T-cell (primary cell): ENCODE data around the gene TNFAIP2. TPM values are rescaled to one million over a fixed set of nuclear protein-coding genes. Genes with fewer than 3 reads are reported as not detected.

Experiments
- ATAC-seq, 4 experiments: fragments of 200-7000 bp in 3 of 4; fragments of 150-1000 bp in 1 of 4; cut with Tn5 transposase; replicated peaks in 1 of 4; 1 replicate in 3 of 4; 2 replicates in 1 of 4; pipeline ENCODE4 v1.10.0; 2021; ENCODE audit warnings: moderate library complexity in 3 of 4, mild to moderate bottlenecking in 2 of 4, moderate number of reproducible peaks in 1 of 4
- CTCF ChIA-PET, 2 donors: fragments of 300-600 bp; sonication (Branson Sonifier 250); formaldehyde crosslinking; loops; one replicate each; lab custom pipeline; 2022; ENCODE audit warnings: antibody characterized with exemption in 2 of 2; lab: Charles Lee
- POLR2A ChIA-PET, 2 donors: fragments of 300-600 bp; sonication (Branson Sonifier 250); formaldehyde crosslinking; loops; one replicate each; lab custom pipeline; 2022; ENCODE audit warnings: antibody characterized with exemption in 2 of 2; lab: Charles Lee
- DNase-seq, 35 experiments: peaks; one replicate each; pipeline versions ENCODE4 v3.0.0 to v3.0.0-alpha.2; 2013 to 2023
- H3K27ac ChIP-seq: one replicate; pipeline ENCODE4 v1.5.1; 2013; ENCODE audit warnings: low read length
- H3K27me3 ChIP-seq, 2 experiments: replicated peaks in 1 of 2; 1 replicate in 1 of 2; 2 replicates in 1 of 2; pipeline versions ENCODE4 v1.6.1 to v1.7.0; 2013; ENCODE audit warnings: low read length in 1 of 2, mixed read lengths in 1 of 2; ENCODE audit not compliant: control insufficient read depth in 2 of 2, insufficient read depth in 2 of 2; ENCODE audit errors: extremely low read depth in 1 of 2
- H3K36me3 ChIP-seq, 2 donors: 1 replicate in 1 of 2; 2 replicates in 1 of 2; pipeline versions ENCODE4 v1.6.1 to v1.7.0; 2013; ENCODE audit warnings: low read length in 1 of 2; ENCODE audit not compliant: control insufficient read depth in 2 of 2, insufficient read depth in 1 of 2; ENCODE audit errors: extremely low read depth in 1 of 2
- H3K4me1 ChIP-seq, 2 experiments: 1 replicate in 1 of 2; 2 replicates in 1 of 2; pipeline versions ENCODE4 v1.6.1 to v1.7.0; 2013; ENCODE audit warnings: low read length in 2 of 2, mixed read lengths in 1 of 2; ENCODE audit not compliant: insufficient read depth in 2 of 2, control insufficient read depth in 1 of 2; ENCODE audit errors: extremely low read depth in 1 of 2
- H3K4me3 ChIP-seq, 2 donors: 1 replicate in 1 of 2; 2 replicates in 1 of 2; pipeline versions ENCODE4 v1.5.1 to v1.7.0; 2013; ENCODE audit warnings: mild to moderate bottlenecking in 2 of 2, low read length in 1 of 2, moderate library complexity in 1 of 2; ENCODE audit not compliant: control insufficient read depth in 1 of 2; ENCODE audit errors: extremely low read depth in 1 of 2
- H3K9me3 ChIP-seq: 2 replicates; pipeline ENCODE4 v1.7.0; 2013
- H3K27ac Mint-ChIP-seq, 2 donors: one replicate each; pipeline ENCODE4 v1.8.0; 2020 to 2021; ENCODE audit warnings: mild to moderate bottlenecking in 2 of 2, mixed read lengths in 2 of 2
- H3K27me3 Mint-ChIP-seq, 2 donors: one replicate each; pipeline ENCODE4 v1.8.0; 2021 to 2022; ENCODE audit warnings: mixed read lengths in 2 of 2
- H3K36me3 Mint-ChIP-seq: one replicate; pipeline ENCODE4 v1.8.0; 2021; ENCODE audit warnings: mixed read lengths
- H3K4me1 Mint-ChIP-seq, 3 donors: one replicate each; pipeline ENCODE4 v1.8.0; 2020 to 2022; ENCODE audit warnings: mixed read lengths in 3 of 3, mild to moderate bottlenecking in 1 of 3
- H3K4me3 Mint-ChIP-seq, 3 donors: one replicate each; pipeline ENCODE4 v1.8.0; 2020 to 2022; ENCODE audit warnings: mild to moderate bottlenecking in 3 of 3, mixed read lengths in 3 of 3, moderate library complexity in 3 of 3
- H3K9me3 Mint-ChIP-seq, 3 donors: one replicate each; pipeline ENCODE4 v1.8.0; 2020 to 2022; ENCODE audit warnings: mixed read lengths in 3 of 3
- WGBS: methylation state at CpG from one replicate; pipeline ENCODE4 v1.1.5; 2013; ENCODE audit warnings: missing lambda C conversion rate; ENCODE audit not compliant: insufficient coverage; 5-methylcytosine and 5-hydroxymethylcytosine counted together
- total RNA-seq, 35 experiments: library from RNA in 6 of 35; stranded (reverse) in 6 of 35; fragments of 120-200 nt in 1 of 35; gene quantifications; one replicate each; pipeline versions ENCODE4 v1.2.1 to v1.2.4 and lab custom pipeline; 2013 to 2026

TNFAIP2 gene
- total RNA-seq, 5 donors from 2014 or later (not counting 1 experiment from before 2014, with no cell fraction given) = 0.93 to 2.1 (median 1.0) TPM

DNA sequence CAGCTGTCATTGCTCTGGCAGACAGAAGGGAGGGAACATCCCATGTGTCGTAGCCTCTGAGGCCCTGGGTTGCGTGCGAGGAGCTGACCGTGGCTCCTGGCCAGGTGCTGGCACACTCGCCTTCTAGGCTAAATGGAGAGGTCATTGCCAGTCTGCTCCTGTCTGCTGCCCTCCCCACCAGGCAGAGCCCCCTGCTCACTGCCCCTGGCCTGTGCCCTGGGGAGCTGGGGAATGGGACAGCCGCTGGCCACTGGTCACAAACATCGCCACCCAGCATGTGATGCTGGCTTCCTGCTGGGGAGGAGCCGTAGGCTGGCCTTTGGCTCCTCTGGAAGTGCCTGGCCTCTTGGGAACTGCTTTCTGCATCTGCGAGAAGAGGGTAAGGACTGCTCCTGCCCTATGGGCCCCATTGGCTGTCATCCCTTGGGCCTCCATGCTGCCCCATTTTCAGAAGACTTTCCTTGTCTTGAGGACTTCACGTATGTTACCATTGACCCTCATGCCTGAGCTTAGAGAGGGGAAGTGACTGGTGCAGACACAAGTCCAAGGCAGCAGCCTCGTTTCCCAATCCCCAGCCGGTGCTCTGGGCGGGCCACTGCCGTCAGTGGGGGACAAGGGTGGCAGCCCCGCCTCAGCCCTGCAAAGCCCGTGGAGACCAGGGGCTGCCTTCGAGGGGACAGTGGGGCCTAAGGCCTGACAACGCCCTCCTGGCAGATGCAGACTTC, 2.0 kb upstream of the TNFAIP2 start:
- peaks cover 21 to 28% of the 10 kb centered on the region in 2 donors for H3K27me3 Mint-ChIP-seq

DNA sequence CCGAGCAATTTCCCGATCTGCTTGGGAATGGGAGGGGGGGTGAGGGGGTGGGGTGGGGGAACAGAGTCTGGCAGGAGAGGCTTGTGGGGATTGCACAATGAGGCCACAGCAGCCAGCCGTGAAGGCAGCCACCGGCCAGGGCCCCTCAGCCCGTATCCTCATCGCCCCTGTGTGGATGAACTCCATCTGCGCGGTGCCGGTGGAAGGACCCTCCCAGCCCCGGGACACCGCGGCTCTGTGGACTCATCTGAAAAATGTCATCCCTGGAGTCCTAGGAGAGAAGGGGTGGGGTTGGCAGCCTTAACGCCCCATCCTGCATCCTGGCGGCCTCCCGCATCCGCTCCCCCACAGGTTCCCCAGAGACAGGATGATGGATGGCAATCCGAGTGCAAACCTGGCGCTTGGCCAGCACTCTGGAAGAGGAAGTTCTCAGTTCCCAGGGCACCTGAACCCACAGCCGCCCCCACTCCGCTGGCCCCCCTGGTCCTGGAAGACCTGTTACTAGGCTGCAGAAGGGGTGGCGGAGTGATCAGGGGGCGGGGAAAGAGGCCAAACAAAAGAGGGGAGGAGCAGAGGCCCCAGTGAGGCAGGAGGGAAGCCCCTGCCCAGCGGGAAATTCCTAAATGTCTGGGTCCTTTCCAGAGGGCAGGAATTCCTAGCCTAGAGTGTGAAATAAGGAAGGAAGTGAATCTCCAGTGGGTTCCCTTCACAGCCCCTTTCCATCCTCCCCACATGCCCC, 1.2 kb upstream of the TNFAIP2 start:
- Histone ChIP-seq H3K4me3 (no peak overlapping the region), H3K4me1 (peaks cover 0 to 20% of the 10 kb centered on the region in 2 experiments), H3K27me3 (peaks cover 0 to 57% of the 10 kb centered on the region in 2 experiments), H3K36me3 (no peaks in the 10 kb centered on the region), H3K9me3 (no peaks in the 10 kb centered on the region), H3K27ac (no peak overlapping the region)
- POLR2A ChIA-PET = no interaction called here
- DNase-seq (peak in 3 of 35 experiments; percentile 20 to 38 (median 20)), ATAC-seq (no peak)
- Mint-ChIP-seq H3K9me3 (no peaks in the 10 kb centered on the region), H3K27me3 (peaks cover 21 to 28% of the 10 kb centered on the region in 2 donors), H3K27ac (no peak overlapping the region), H3K4me1 (peaks cover 4 to 9% (median 6%) of the 10 kb centered on the region in 3 donors), H3K4me3 (peak overlapping the region in 2 of 3 donors; percentile 9 to 35), H3K36me3 (no peaks in the 10 kb centered on the region)
- 17% methylated on average over 12 of the region's 23 CpGs for WGBS
- CTCF ChIA-PET = no interaction called here

More for the DNA sequence above, 2.0 kb upstream of the TNFAIP2 start:
- POLR2A ChIA-PET = no interaction called here
- no peak overlapping the region for H3K27ac ChIP-seq
- no peaks in the 10 kb centered on the region for H3K9me3 ChIP-seq
- Mint-ChIP-seq H3K4me3 (peak overlapping the region in 1 of 3 donors; percentile 35), H3K9me3 (no peaks in the 10 kb centered on the region), H3K4me1 (peaks cover 4 to 9% (median 6%) of the 10 kb centered on the region in 3 donors), H3K36me3 (no peaks in the 10 kb centered on the region), H3K27ac (no peak overlapping the region)
- no peak for ATAC-seq
- no peak overlapping the region for H3K4me3 ChIP-seq
- 66% methylated on average over 18 of the region's 18 CpGs for WGBS
- H3K36me3 ChIP-seq = no peaks in the 10 kb centered on the region
- CTCF ChIA-PET = no interaction called here
- peaks cover 0 to 20% of the 10 kb centered on the region in 2 experiments for H3K4me1 ChIP-seq
- H3K27me3 ChIP-seq = peaks cover 0 to 57% of the 10 kb centered on the region in 2 experiments
- peak in 1 of 35 experiments; percentile 17 for DNase-seq

- peaks cover 0 to 58% of the 10 kb centered on the region in 2 experiments for H3K27me3 ChIP-seq
- no peaks in the 10 kb centered on the region for H3K9me3 ChIP-seq
- DNase-seq (no peak), ATAC-seq (no peak)
- ChIA-PET CTCF (no interaction called here), POLR2A (no interaction called here)
- peaks cover 0 to 20% of the 10 kb centered on the region in 2 experiments for H3K4me1 ChIP-seq
- WGBS = 19% methylated on average over 12 of the region's 15 CpGs
- H3K36me3 ChIP-seq = no peaks in the 10 kb centered on the region
- peaks cover 21 to 28% of the 10 kb centered on the region in 2 donors for H3K27me3 Mint-ChIP-seq
- no peak overlapping the region for H3K27ac Mint-ChIP-seq
- peaks cover 4 to 9% (median 6%) of the 10 kb centered on the region in 3 donors for H3K4me1 Mint-ChIP-seq
- H3K27ac ChIP-seq = no peak overlapping the region
- H3K4me3 Mint-ChIP-seq = peak overlapping the region in 1 of 3 donors; percentile 35
- peak overlapping the region in 1 of 2 donors; percentile 2 for H3K4me3 ChIP-seq
- no peaks in the 10 kb centered on the region for H3K36me3 Mint-ChIP-seq
- no peaks in the 10 kb centered on the region for H3K9me3 Mint-ChIP-seq
Measured at GRCh38 chr14:103122585-103122946, 695 bp upstream of the TNFAIP2 start.

DNA sequence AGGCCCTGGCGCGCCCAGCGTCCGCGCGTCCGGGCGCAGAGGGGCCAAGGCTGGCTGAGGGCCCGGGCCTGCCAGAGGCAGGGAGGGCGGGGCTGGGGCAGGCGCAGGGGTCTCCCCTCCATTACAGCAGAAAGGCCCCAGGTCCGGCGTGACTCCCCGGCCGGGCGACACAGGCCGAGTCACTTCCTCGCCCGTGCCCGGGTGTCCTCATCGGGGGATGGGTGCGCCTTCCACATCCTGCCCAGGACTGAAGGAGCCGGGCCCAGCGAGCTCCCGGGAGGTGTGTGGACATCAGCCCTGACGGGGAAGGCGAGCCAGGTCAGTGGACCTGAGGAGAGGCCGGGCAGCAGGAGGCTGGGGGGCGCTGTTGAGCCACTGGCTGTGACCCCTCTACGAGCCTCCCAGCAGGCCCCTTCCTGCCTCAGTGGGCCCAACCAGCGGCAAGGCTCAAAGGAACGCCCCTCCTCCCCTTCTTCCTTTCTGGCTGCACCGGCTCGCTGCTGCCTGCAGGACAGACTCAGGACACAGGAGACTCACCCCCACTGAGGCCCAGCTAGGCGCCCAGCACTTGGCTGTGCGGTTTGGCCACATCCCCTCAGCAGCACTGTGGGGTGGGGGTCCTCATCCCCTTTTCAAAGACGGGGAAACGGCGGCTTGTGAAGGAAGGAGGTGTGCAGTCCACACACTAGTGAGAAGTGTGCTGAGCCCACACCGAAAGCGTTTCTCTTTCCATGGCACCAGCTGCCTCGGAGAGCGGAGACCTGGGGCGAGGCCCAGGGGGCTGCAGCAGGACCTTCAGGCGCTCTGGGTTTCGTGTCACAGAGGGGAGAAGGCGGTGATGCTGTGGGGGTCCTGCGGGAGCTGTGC, 606 bp downstream of the TNFAIP2 start:
- Mint-ChIP-seq H3K9me3 (no peaks in the 10 kb centered on the region), H3K36me3 (no peaks in the 10 kb centered on the region), H3K27me3 (peaks cover 21 to 32% of the 10 kb centered on the region in 2 donors), H3K27ac (no peak overlapping the region), H3K4me1 (peaks cover 4 to 9% (median 6%) of the 10 kb centered on the region in 3 donors), H3K4me3 (peak overlapping the region in 1 of 3 donors; percentile 51)
- peaks cover 0 to 20% of the 10 kb centered on the region in 2 experiments for H3K4me1 ChIP-seq
- H3K27me3 ChIP-seq = peaks cover 0 to 55% of the 10 kb centered on the region in 2 experiments
- no peak for DNase-seq
- H3K27ac ChIP-seq = no peak overlapping the region
- 14% methylated on average over 38 of the region's 48 CpGs for WGBS
- no peaks in the 10 kb centered on the region for H3K9me3 ChIP-seq
- H3K4me3 ChIP-seq = no peak overlapping the region
- ATAC-seq = peak in 1 of 4 experiments; percentile 14
- ChIA-PET CTCF (no interaction called here), POLR2A (no interaction called here)
- no peaks in the 10 kb centered on the region for H3K36me3 ChIP-seq

GRCh38 chr14:103124501-103125001, 1.3 kb downstream of the TNFAIP2 start:
- CTCF ChIA-PET = no interaction called here

More at GRCh38 chr14:103124501-103125001, 1.3 kb downstream of the TNFAIP2 start:
- Mint-ChIP-seq H3K9me3 (no peaks in the 10 kb centered on the region), H3K27ac (no peak overlapping the region), H3K36me3 (no peaks in the 10 kb centered on the region), H3K4me1 (peaks cover 4 to 9% (median 6%) of the 10 kb centered on the region in 3 donors), H3K27me3 (peaks cover 21 to 30% of the 10 kb centered on the region in 2 donors), H3K4me3 (no peak overlapping the region)
- H3K4me1 ChIP-seq = peaks cover 0 to 20% of the 10 kb centered on the region in 2 experiments
- no peaks in the 10 kb centered on the region for H3K36me3 ChIP-seq
- DNase-seq (no peak), ATAC-seq (no peak)
- no peaks in the 10 kb centered on the region for H3K9me3 ChIP-seq
- peaks cover 0 to 51% of the 10 kb centered on the region in 2 experiments for H3K27me3 ChIP-seq
- no peak overlapping the region for H3K27ac ChIP-seq
- 91% methylated on average over 4 of the region's 5 CpGs for WGBS
- H3K4me3 ChIP-seq = no peak overlapping the region
- POLR2A ChIA-PET = no interaction called here
